Stimulated activated CD4-positive, alpha-beta T cell treated with anti-CD3 and anti-CD28 coated beads, Interleukin-15, amount 100 ng/mL, for 48 hours (primary cell): ENCODE results near the gene FCHO2.
"Not testable (repeated sequence)": the region's sequence is repeated elsewhere in the genome, so short reads cannot be mapped to it uniquely, and the experiment has no call there.

Experiments
- DNase-seq, 2 donors: peaks; one replicate each; pipeline ENCODE4 v3.0.0-alpha.2; 2020; ENCODE audit warnings: low read depth in 2 of 2

FCHO2 gene

GRCh38 chr5:72955768-72956323, at the start of gene FCHO2:
TSS of gene FCHO2 (plus strand) at chr5:72956041. CDS start at chr5:72956097, 56 bp downstream.
- DNase-seq, result peak; percentile 90 to 93

GRCh38 chr5:72906806-72907205, 49.0 kb upstream of the FCHO2 start:
- DNase-seq, result no peak

GRCh38 chr5:72908664-72909063, 47.2 kb upstream of the FCHO2 start:
- no peak for DNase-seq

- no peak for DNase-seq
Observed at GRCh38 chr5:72917371-72917776, 38.5 kb upstream of the FCHO2 start.

GRCh38 chr5:72920690-72921502, 34.9 kb upstream of the FCHO2 start:
- DNase-seq, result no peak

- DNase-seq, result no peak
Observed at GRCh38 chr5:72921886-72922285, 34.0 kb upstream of the FCHO2 start.

GRCh38 chr5:72922422-72922821, 33.4 kb upstream of the FCHO2 start:
- DNase-seq, result no peak

- no peak for DNase-seq
Observed at GRCh38 chr5:72925336-72926010, 30.4 kb upstream of the FCHO2 start.

- DNase-seq, result not testable (repeated sequence)
Observed at GRCh38 chr5:72932686-72933085, 23.2 kb upstream of the FCHO2 start.

GRCh38 chr5:72934953-72935725, 20.7 kb upstream of the FCHO2 start:
- not testable (repeated sequence) for DNase-seq

GRCh38 chr5:72936893-72937292, 18.9 kb upstream of the FCHO2 start:
- DNase-seq, result no peak

- DNase-seq, result no peak
Observed at GRCh38 chr5:72937517-72938061, 18.3 kb upstream of the FCHO2 start.

- DNase-seq, result no peak
Observed at GRCh38 chr5:72938206-72938605, 17.6 kb upstream of the FCHO2 start.

- DNase-seq, result no peak
Observed at GRCh38 chr5:72940082-72940481, 15.8 kb upstream of the FCHO2 start.

- DNase-seq, result no peak
Observed at GRCh38 chr5:72943307-72943706, 12.5 kb upstream of the FCHO2 start.

- no peak for DNase-seq
Observed at GRCh38 chr5:72947498-72947897, 8.3 kb upstream of the FCHO2 start.

GRCh38 chr5:72949481-72949880, 6.4 kb upstream of the FCHO2 start:
- no peak for DNase-seq

- no peak for DNase-seq
Observed at GRCh38 chr5:72951671-72952468, 4.0 kb upstream of the FCHO2 start.

GRCh38 chr5:72954389-72954788, 1.5 kb upstream of the FCHO2 start:
- no peak for DNase-seq

GRCh38 chr5:72955143-72955767, 586 bp upstream of the FCHO2 start:
- no peak for DNase-seq
